Left hindlimb (tissue), 1 donor: ENCODE data around the gene KRTAP2-4.
"Not testable (repeated sequence)": the region's sequence is repeated elsewhere in the genome, so short reads cannot be mapped to it uniquely, and the experiment has no call there.

Experiments used
- DNase-seq: peaks from one replicate; pipeline ENCODE4 v3.0.0-alpha.2; 2018

Gene KRTAP2-4

DNA sequence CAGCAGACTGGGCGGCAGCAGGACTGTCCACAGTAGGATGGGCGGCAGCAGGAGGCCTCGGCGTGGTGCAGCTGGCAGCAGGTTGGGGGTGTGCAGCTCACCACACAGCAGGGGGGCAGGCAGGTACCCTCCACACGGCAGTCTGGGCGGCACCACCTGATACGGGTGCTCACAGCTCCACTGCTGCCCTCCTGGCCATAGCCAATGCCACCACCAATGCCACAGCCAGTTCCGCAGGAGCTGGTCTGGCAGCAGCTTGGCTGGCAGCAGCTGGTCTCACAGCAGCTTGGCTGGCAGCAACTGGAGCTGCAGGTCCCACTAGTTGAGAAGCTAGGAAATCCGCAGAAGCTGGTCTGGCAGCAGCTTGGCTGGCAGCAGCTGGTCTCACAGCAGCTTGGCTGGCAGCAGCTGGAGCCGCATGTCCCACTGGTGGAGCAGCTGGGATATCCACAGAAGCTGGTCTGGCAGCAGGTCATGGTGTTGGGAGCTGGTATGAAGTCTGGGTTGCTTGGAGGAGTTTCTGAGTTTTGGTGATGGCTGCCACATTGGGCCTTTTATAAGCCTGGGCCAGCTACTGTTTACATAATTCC lies 31.2 kb downstream of the KRTAP2-4 start, which contains the start of gene KRTAP1-3:
Gene KRTAP1-3, minus strand, starts transcription at position 529 of the 590 bp plus-strand sequence. Its CDS starts 53 bp downstream, at position 476.
- not testable (repeated sequence) for DNase-seq

DNA sequence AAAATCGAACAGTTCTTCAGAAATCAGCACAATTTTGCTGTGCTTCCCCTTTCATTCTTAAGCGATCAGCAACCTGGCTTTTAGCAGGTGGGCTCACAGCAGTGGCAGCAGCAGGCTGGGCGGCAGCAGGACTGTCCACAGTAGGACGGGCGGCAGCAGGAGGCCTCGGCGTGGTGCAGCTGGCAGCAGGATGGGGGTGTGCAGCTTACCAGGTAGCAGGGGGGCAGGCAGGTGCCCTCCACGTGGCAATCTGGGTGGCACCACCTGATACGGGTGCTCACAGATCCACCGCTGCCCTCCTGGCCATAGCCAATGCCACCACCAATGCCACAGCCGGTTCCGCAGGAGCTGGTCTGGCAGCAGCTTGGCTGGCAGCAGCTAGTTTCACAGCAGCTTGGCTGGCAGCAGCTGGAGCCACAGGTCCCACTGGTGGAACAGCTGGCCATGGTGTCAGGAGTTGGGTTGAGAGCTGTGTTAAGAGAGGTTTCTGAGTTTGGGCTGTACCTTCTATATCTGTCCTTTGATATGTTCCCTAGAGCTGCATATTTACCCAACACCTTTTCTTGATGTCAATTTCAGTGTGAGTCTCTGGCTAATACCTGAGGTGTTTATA lies 35.9 kb downstream of the KRTAP2-4 start, which contains the start of gene KRTAP1-4:
Gene KRTAP1-4, minus strand, starts transcription at position 563 of the 613 bp plus-strand sequence. Its CDS starts 117 bp downstream, at position 446.
- no peak for DNase-seq

DNA sequence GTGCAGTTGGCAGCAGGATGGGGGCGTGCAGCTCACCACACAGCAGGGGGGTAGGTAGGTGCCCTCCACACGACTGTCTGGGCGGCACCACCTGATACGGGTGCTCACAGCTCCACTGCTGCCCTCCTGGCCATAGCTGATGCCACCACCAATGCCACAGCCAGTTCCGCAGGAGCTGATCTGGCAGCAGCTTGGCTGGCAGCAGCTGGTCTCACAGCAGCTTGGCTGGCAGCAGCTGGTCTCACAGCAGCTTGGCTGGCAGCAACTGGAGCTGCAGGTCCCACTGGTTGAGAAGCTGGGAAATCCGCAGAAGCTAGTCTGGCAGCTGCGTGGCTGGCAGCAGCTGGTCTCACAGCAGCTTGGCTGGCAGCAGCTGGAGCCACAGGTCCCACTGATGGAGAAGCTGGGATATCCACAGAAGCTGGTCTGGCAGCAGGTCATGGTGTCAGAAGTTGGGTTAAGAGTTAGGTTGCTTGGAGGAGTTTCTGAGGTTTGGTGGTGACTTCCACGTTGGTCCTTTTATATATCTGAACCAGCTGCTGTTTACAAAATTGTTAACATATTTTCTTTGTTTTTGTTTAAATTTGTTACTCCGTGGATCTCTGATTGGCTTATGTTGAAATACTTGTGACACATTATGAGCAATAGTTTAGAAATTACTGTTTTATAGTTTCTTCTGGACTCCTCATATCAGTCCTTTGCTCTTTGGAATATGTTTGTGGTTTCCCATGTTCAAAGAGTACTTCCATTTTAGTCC lies 38.8 kb downstream of the KRTAP2-4 start, which contains the start of gene KRTAP1-5:
Gene KRTAP1-5, minus strand, starts transcription at position 494 of the 757 bp plus-strand sequence. Its CDS starts 53 bp downstream, at position 441.
- peak; percentile 23 for DNase-seq

DNA sequence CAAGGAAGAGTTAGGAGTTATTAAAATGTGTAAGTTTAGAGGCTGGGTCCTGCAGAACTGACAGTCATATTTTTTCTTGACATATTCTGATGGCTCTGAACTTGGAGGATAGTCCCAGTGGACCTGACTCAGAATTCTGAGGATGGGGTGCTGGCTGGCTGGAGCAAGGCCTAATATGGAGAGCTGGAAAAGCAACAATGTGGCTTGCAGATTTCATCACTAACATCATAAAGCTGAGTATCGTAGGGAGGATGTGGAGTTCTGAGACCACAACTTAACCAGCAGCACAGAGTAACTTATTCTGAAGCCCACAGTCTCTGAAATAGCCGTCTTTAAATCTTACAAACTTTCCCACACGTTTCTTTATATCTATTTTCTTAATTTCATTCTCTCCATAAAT lies 41.0 kb downstream of the KRTAP2-4 start:
- no peak for DNase-seq

DNA sequence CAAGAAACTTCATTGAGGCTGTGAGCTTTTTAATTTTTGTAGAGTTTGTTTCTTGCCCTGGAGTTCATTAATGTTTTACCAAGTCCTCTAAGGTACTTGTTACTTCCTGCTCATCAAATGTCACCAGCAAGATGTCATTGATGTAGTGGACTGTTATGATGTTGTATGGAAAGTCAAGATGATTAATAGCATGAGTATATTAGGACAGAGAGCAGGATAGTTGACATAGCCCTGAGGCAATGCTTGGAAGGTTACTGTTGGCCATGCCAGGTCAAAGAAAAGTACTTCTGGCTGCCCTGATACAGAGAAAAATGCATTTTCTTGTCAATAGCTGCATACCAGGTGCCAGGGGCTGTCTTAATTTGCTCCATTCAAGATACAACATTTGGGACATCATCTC lies 45.3 kb downstream of the KRTAP2-4 start:
- no peak for DNase-seq

DNA sequence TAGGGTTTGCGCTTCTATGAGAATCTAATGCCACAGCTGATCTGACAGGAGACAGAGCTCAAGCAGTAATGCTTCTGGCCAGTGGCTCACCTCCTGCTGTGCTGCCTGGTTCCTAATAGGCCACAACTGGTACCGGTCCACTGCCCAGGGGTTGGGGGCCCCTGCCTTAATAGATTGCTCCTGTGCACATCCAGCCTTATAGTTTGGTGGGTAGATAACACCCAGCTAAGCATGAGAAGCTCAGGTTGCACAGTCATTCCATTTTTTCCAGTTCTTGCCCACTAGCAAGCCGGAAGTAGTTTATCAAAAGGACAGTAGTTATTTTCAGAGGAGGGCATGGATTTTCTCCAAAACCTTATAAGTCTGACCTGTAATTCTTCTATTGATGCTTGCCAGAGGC lies 46.3 kb downstream of the KRTAP2-4 start:
- DNase-seq, result no peak

DNA sequence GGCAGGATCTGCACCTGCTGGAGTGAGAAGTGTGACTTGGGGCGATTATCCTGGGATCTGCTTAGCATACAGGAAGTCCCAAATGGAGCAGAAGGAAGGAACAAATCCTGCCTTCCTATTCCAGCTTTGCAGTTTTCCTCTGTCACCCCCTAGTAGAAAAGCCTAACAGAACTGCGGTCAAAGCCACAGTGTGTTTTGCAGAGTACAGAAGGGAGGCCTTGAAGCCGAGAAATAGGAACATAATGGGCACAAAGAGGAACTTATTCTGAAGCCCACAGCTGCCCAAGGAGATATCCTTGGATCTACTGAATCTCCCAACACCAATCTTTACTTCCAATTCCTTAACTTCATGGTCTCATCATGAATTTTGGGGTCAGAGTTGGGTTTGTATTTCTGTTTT lies 47.1 kb downstream of the KRTAP2-4 start:
- no peak for DNase-seq

DNA sequence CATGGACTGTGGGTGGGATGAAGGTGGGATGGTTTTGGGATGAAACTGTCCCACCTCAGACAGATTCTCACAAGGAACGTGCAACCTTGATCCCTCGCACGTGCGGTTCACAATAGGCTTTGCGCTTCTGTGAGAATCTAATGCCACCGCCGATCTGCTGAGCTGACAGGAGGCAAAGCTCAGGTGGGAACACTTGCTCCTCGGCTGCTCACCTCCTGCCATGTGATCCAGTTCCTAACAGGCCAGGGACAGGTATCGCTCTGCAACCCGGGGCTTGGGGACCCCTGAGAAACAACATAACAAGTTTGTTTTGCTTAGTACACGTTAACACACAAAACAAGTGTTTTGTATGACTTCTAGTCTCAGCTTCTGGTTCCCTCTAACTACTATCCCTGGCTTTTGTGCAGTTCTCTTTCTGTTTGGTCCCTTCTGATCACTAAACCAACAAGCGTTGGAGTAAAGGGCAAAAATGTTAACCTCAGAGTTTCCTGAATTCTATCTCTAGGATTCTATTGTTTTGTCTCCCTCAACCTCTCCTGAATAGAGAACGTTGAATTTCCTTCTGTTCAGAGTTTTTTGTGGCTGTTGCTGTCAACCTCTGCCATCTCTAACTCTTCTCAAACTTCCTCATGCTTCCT lies 49.0 kb downstream of the KRTAP2-4 start:
- DNase-seq, result no peak

DNA sequence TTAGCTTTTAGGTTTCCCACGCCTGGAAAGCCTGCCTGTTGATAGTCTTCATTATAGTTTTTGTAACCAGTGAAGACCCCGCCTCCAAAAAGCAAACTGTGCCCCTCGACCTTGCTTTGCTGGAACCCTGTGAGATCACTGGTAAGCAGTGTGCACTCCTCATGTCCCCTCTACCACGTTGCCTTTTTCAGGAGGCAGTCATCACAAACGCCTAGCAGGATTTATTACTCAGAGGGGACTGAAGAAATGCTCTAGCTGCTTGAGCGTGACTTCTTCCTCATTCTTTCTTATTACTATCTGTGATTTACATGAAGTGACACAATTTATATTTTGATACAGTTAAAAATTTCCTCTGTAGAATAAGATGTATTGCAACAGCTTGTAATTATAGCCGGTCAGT lies 50.2 kb downstream of the KRTAP2-4 start:
- no peak for DNase-seq
